ENCODE measurements around the gene DCAF11.

GRCh38 chr14:24172261-24172860 is 57.8 kb downstream of the DCAF11 start:
- TF ChIP-seq CTCF (IDR thresholded peaks at IDR 0.05) (no peak), EP300 (IDR thresholded peaks at IDR 0.05) (no peak), POLR2AphosphoS5 (IDR thresholded peaks at IDR 0.05) (no peak)
